MM.1S (cell line): ENCODE measurements around the gene ATOH8.

Source experiments
- DNase-seq: peaks from one replicate; pipeline ENCODE4 v3.0.0-alpha.2; 2015
- H2AFZ ChIP-seq: fragments of 300-600 bp; sonication (generic); 2 replicates; pipeline ENCODE4 v1.6.0; 2016; ENCODE audit warnings: antibody characterized with exemption, low read length
- H3F3A ChIP-seq: fragments of 300-600 bp; sonication (generic); 2 replicates; pipeline ENCODE4 v1.6.1; 2016; ENCODE audit warnings: mild to moderate bottlenecking, antibody characterized with exemption, low read length, moderate library complexity, mixed read lengths; ENCODE audit not compliant: insufficient read depth
- H3K27ac ChIP-seq: fragments of 300-600 bp; sonication (generic); 2 replicates; pipeline ENCODE4 v1.5.1; 2016; ENCODE audit warnings: mild to moderate bottlenecking, low read length
- H3K27me3 ChIP-seq: fragments of 300-600 bp; sonication (generic); replicated peaks from 2 replicates; pipeline ENCODE4 v1.6.0; 2016; ENCODE audit warnings: low read length; ENCODE audit not compliant: insufficient read depth
- H3K36me3 ChIP-seq: fragments of 300-600 bp; sonication (generic); replicated peaks from 2 replicates; pipeline ENCODE4 v1.6.1; 2016; ENCODE audit warnings: mild to moderate bottlenecking, low read length, mixed read lengths; ENCODE audit not compliant: insufficient read depth
- H3K4me1 ChIP-seq: fragments of 300-600 bp; sonication (generic); 2 replicates; pipeline ENCODE4 v1.6.1; 2016; ENCODE audit warnings: low read length, mixed read lengths
- H3K4me2 ChIP-seq: fragments of 300-600 bp; sonication (generic); 2 replicates; pipeline ENCODE4 v1.6.0; 2016; ENCODE audit warnings: low read depth, low read length
- H3K4me3 ChIP-seq: fragments of 300-600 bp; sonication (generic); 2 replicates; pipeline ENCODE4 v1.5.1; 2016; ENCODE audit warnings: low read length, mixed read lengths
- H3K79me2 ChIP-seq: fragments of 300-600 bp; sonication (generic); 2 replicates; pipeline ENCODE4 v1.6.1; 2016; ENCODE audit warnings: mixed run types, low read length, mixed read lengths
- H3K9ac ChIP-seq: fragments of 300-600 bp; sonication (generic); 2 replicates; pipeline ENCODE4 v1.6.1; 2016; ENCODE audit warnings: low read length, mixed read lengths
- H3K9me2 ChIP-seq: fragments of 300-600 bp; sonication (generic); replicated peaks from 2 replicates; pipeline ENCODE4 v1.6.1; 2016; ENCODE audit warnings: mild to moderate bottlenecking, low read length, mixed read lengths; ENCODE audit not compliant: insufficient read depth
- H3K9me3 ChIP-seq: fragments of 300-600 bp; sonication (generic); replicated peaks from 2 replicates; pipeline ENCODE4 v1.6.1; 2016; ENCODE audit warnings: mild to moderate bottlenecking, low read length, mixed read lengths; ENCODE audit not compliant: insufficient read depth
- H4K20me1 ChIP-seq: fragments of 300-600 bp; sonication (generic); 2 replicates; pipeline ENCODE4 v1.6.1; 2016; ENCODE audit warnings: mild to moderate bottlenecking, low read length, moderate library complexity, mixed read lengths; ENCODE audit not compliant: insufficient read depth
- CTCF ChIP-seq: fragments of 300-600 bp; sonication (generic); IDR thresholded peaks from 2 replicates; pipeline ENCODE4 v1.5.1; 2016; ENCODE audit warnings: antibody characterized with exemption, low read length, mixed read lengths
- EZH2 ChIP-seq: fragments of 300-600 bp; sonication (generic); optimal IDR thresholded peaks from 2 replicates; pipeline ENCODE3; 2017; ENCODE audit warnings: low read depth, mild to moderate bottlenecking, antibody characterized with exemption, low read length, mixed read lengths
- EZH2phosphoT487 ChIP-seq: fragments of 300-600 bp; sonication (generic); IDR thresholded peaks from 2 replicates; pipeline ENCODE4 v1.6.1; 2018; ENCODE audit warnings: antibody characterized with exemption, low read length

Gene ATOH8

GRCh38 chr2:85801871-85802270 lies 48.1 kb downstream of the ATOH8 start:
- TF ChIP-seq EZH2 (no peak), EZH2phosphoT487 (no peak), CTCF (no peak)
- H3K4me1 ChIP-seq = no peaks in the 10 kb centered on the region
- H3K27ac ChIP-seq = no peak overlapping the region
- H3K9me3 ChIP-seq = no peaks in the 10 kb centered on the region
- H3K9me2 ChIP-seq = no peaks in the 10 kb centered on the region
- DNase-seq = no peak
- H3K4me3 ChIP-seq = no peak overlapping the region
- H3K36me3 ChIP-seq = no peaks in the 10 kb centered on the region
- no peak overlapping the region for H2AFZ ChIP-seq
- no peaks in the 10 kb centered on the region; the same call in 1 of the 2 replicates for H3K27me3 ChIP-seq
- H3K79me2 ChIP-seq = no peaks in the 10 kb centered on the region
- H3F3A ChIP-seq = no peaks in the 10 kb centered on the region
- no peaks in the 10 kb centered on the region for H4K20me1 ChIP-seq
- H3K9ac ChIP-seq = no peak overlapping the region
- no peak overlapping the region for H3K4me2 ChIP-seq

GRCh38 chr2:85802354-85803103 lies 48.7 kb downstream of the ATOH8 start:
- no peaks in the 10 kb centered on the region for H4K20me1 ChIP-seq
- H3K4me3 ChIP-seq = no peak overlapping the region
- H3K9me3 ChIP-seq = no peaks in the 10 kb centered on the region
- H3K9me2 ChIP-seq = no peaks in the 10 kb centered on the region
- no peak overlapping the region for H3K27ac ChIP-seq
- no peak for DNase-seq
- no peaks in the 10 kb centered on the region for H3K4me1 ChIP-seq
- H2AFZ ChIP-seq = no peak overlapping the region
- no peaks in the 10 kb centered on the region for H3K36me3 ChIP-seq
- H3K79me2 ChIP-seq = no peaks in the 10 kb centered on the region
- H3K9ac ChIP-seq = no peak overlapping the region
- H3F3A ChIP-seq = no peaks in the 10 kb centered on the region
- H3K4me2 ChIP-seq = no peak overlapping the region
- TF ChIP-seq EZH2phosphoT487 (no peak), EZH2 (no peak), CTCF (no peak)
- H3K27me3 ChIP-seq = no peaks in the 10 kb centered on the region; the same call in 1 of the 2 replicates

GRCh38 chr2:85803704-85804425 lies 50.1 kb downstream of the ATOH8 start:
- Histone ChIP-seq H3K4me1 (no peaks in the 10 kb centered on the region), H3K36me3 (no peaks in the 10 kb centered on the region), H3K9me3 (no peaks in the 10 kb centered on the region), H3K9ac (no peak overlapping the region), H3F3A (no peaks in the 10 kb centered on the region), H3K27me3 (no peaks in the 10 kb centered on the region), H3K79me2 (no peaks in the 10 kb centered on the region), H4K20me1 (no peaks in the 10 kb centered on the region), H3K4me2 (no peak overlapping the region), H3K27ac (no peak overlapping the region), H3K9me2 (no peaks in the 10 kb centered on the region), H3K4me3 (no peak overlapping the region), H2AFZ (no peak overlapping the region)
- TF ChIP-seq EZH2phosphoT487 (no peak), CTCF (no peak), EZH2 (no peak)
- DNase-seq = no peak
